Measurements from ENCODE around the gene SOCS4.

- no peak for TF ChIP-seq CTCF (IDR thresholded peaks at IDR 0.05)
- no peak for TF ChIP-seq POLR2A (IDR thresholded peaks at IDR 0.05)
Measured at GRCh38 chr14:55054098-55054497, 27.1 kb downstream of the SOCS4 start.
